ENCODE results near the gene HPN.
"Not testable (repeated sequence)": the region's sequence is repeated elsewhere in the genome, so short reads cannot be mapped to it uniquely, and the experiment has no call there.

Gene HPN

GRCh38 chr19:35098413-35099049, 57.0 kb downstream of the HPN start:
- DNase-seq, result peak; percentile 57
- TF ChIP-seq CTCF (IDR thresholded peaks at IDR 0.05; ENCODE audit: low read depth, low read length), result no peak
- H3K36me3 ChIP-seq, result no peaks in the 10 kb centered on the region
- no peaks in the 10 kb centered on the region for H3K9me3 ChIP-seq
- H3K4me1 ChIP-seq, result no peaks in the 10 kb centered on the region
- no peaks in the 10 kb centered on the region for H3K27me3 ChIP-seq
- no peak overlapping the region for H3K4me3 ChIP-seq (ENCODE audit: low read depth, low read length)

GRCh38 chr19:35099155-35099896, 57.8 kb downstream of the HPN start:
- Histone ChIP-seq H3K9me3 (no peaks in the 10 kb centered on the region), H3K4me3 (ENCODE audit: low read depth, low read length) (no peak overlapping the region), H3K4me1 (no peaks in the 10 kb centered on the region), H3K27me3 (no peaks in the 10 kb centered on the region), H3K36me3 (no peaks in the 10 kb centered on the region)
- no peak for TF ChIP-seq CTCF (IDR thresholded peaks at IDR 0.05; ENCODE audit: low read depth, low read length)
- DNase-seq, result no peak

GRCh38 chr19:35099897-35100275, 58.4 kb downstream of the HPN start:
- H3K4me1 ChIP-seq, result no peaks in the 10 kb centered on the region
- DNase-seq, result no peak
- H3K27me3 ChIP-seq, result no peaks in the 10 kb centered on the region
- H3K36me3 ChIP-seq, result no peaks in the 10 kb centered on the region
- TF ChIP-seq CTCF (IDR thresholded peaks at IDR 0.05; ENCODE audit: low read depth, low read length), result no peak
- H3K4me3 ChIP-seq (ENCODE audit: low read depth, low read length), result no peak overlapping the region
- H3K9me3 ChIP-seq, result no peaks in the 10 kb centered on the region

- H3K36me3 ChIP-seq, result no peaks in the 10 kb centered on the region
- no peaks in the 10 kb centered on the region for H3K27me3 ChIP-seq
- no peaks in the 10 kb centered on the region for H3K4me1 ChIP-seq
- DNase-seq, result no peak
- H3K9me3 ChIP-seq, result no peaks in the 10 kb centered on the region
- H3K4me3 ChIP-seq (ENCODE audit: low read depth, low read length), result no peak overlapping the region
- no peak for TF ChIP-seq CTCF (IDR thresholded peaks at IDR 0.05; ENCODE audit: low read depth, low read length)
Measured at GRCh38 chr19:35100588-35101533, 59.3 kb downstream of the HPN start.

GRCh38 chr19:35101949-35102348, 60.4 kb downstream of the HPN start:
- not testable (repeated sequence) for H3K9me3 ChIP-seq; H3K4me1 ChIP-seq; H3K27me3 ChIP-seq; H3K4me3 ChIP-seq (ENCODE audit: low read depth, low read length); H3K36me3 ChIP-seq; DNase-seq

- not testable (repeated sequence) for H3K9me3 ChIP-seq; H3K36me3 ChIP-seq; H3K27me3 ChIP-seq; H3K4me3 ChIP-seq (ENCODE audit: low read depth, low read length); DNase-seq; H3K4me1 ChIP-seq
Measured at GRCh38 chr19:35103614-35104013, 62.1 kb downstream of the HPN start.

Data from BE2C (cell line).